Naive thymus-derived CD4-positive, alpha-beta T cell (primary cell): Measurements from ENCODE around the gene S100A6. TPM values are rescaled to one million over a fixed set of nuclear protein-coding genes. Genes with fewer than 3 reads are reported as not detected.

Source experiments
- ATAC-seq: fragments of 150-1000 bp; cut with Tn5 transposase; 2 replicates; pipeline ENCODE4 v1.10.0; 2021; ENCODE audit warnings: mild to moderate bottlenecking, moderate library complexity
- CTCF ChIA-PET: fragments of 350-600 bp; sonication (Branson Sonifier 250); formaldehyde crosslinking; loops from one replicate; lab custom pipeline; 2021; ENCODE audit warnings: antibody characterized with exemption; lab: Charles Lee
- POLR2A ChIA-PET: fragments of 350-600 bp; sonication (Branson Sonifier 250); formaldehyde crosslinking; loops from one replicate; lab custom pipeline; 2021; ENCODE audit warnings: antibody characterized with exemption, inconsistent platforms; lab: Charles Lee
- DNase-seq, 9 donors: peaks; one replicate each; pipeline versions ENCODE4 v3.0.0 to v3.0.0-alpha.2; 2020 to 2022; ENCODE audit warnings: mixed read lengths in 1 of 9
- H3K27ac ChIP-seq: one replicate; pipeline ENCODE4 v1.7.0; 2013; ENCODE audit warnings: mild to moderate bottlenecking, low read depth, low read length, moderate library complexity
- H3K27me3 ChIP-seq, 2 donors: one replicate each; pipeline ENCODE4 v1.7.0; 2013; ENCODE audit warnings: low read length in 2 of 2, mild to moderate bottlenecking in 2 of 2, moderate library complexity in 2 of 2; ENCODE audit not compliant: control insufficient read depth in 2 of 2, insufficient read depth in 2 of 2
- H3K36me3 ChIP-seq, 3 experiments: 1 replicate in 2 of 3; 2 replicates in 1 of 3; pipeline ENCODE4 v1.7.0; 2013; ENCODE audit warnings: low read length in 3 of 3, mild to moderate bottlenecking in 3 of 3, moderate library complexity in 1 of 3; ENCODE audit not compliant: insufficient read depth in 3 of 3, control insufficient read depth in 2 of 3
- H3K4me1 ChIP-seq, 2 donors: one replicate each; pipeline ENCODE4 v1.7.0; 2013; ENCODE audit warnings: low read length in 2 of 2, mild to moderate bottlenecking in 2 of 2, moderate library complexity in 1 of 2; ENCODE audit not compliant: control insufficient read depth in 2 of 2, insufficient read depth in 2 of 2
- H3K4me3 ChIP-seq: 2 replicates; pipeline ENCODE4 v1.7.0; 2013; ENCODE audit warnings: mild to moderate bottlenecking, low read length
- H3K9me3 ChIP-seq, 3 experiments: 1 replicate in 2 of 3; 2 replicates in 1 of 3; pipeline ENCODE4 v1.7.0; 2013; ENCODE audit warnings: low read length in 3 of 3; ENCODE audit not compliant: control insufficient read depth in 2 of 3
- H3K27ac Mint-ChIP-seq, 9 donors: one replicate each; pipeline ENCODE4 v1.8.0; 2020 to 2022; ENCODE audit warnings: mixed read lengths in 9 of 9, mild to moderate bottlenecking in 8 of 9, moderate library complexity in 5 of 9, inconsistent platforms in 2 of 9
- H3K27me3 Mint-ChIP-seq, 5 donors: one replicate each; pipeline ENCODE4 v1.8.0; 2021 to 2022; ENCODE audit warnings: mixed read lengths in 5 of 5, mild to moderate bottlenecking in 1 of 5
- H3K36me3 Mint-ChIP-seq, 5 donors: one replicate each; pipeline ENCODE4 v1.8.0; 2020 to 2022; ENCODE audit warnings: mixed read lengths in 5 of 5, mild to moderate bottlenecking in 3 of 5, inconsistent platforms in 1 of 5
- H3K4me1 Mint-ChIP-seq, 7 donors: one replicate each; pipeline ENCODE4 v1.8.0; 2020 to 2022; ENCODE audit warnings: mixed read lengths in 7 of 7, mild to moderate bottlenecking in 3 of 7, inconsistent platforms in 1 of 7
- H3K4me3 Mint-ChIP-seq, 10 donors: one replicate each; pipeline ENCODE4 v1.8.0; 2020 to 2022; ENCODE audit warnings: mild to moderate bottlenecking in 10 of 10, mixed read lengths in 10 of 10, moderate library complexity in 6 of 10, inconsistent platforms in 2 of 10
- H3K9me3 Mint-ChIP-seq, 11 donors: one replicate each; pipeline ENCODE4 v1.8.0; 2020 to 2022; ENCODE audit warnings: mixed read lengths in 11 of 11, mild to moderate bottlenecking in 4 of 11, inconsistent platforms in 1 of 11, moderate library complexity in 1 of 11
- intact Hi-C, 2 donors: fragments of 100-400 bp; cut with micrococcal nuclease; formaldehyde crosslinking; loops; one replicate each; pipeline ENCODE4 v1.15.1; 2023
- polyA plus RNA-seq, 2 donors: library from polyadenylated mRNA; unstranded; fragments of 300-500 nt; fragmentation: Illumina TruSeq; gene quantifications; one replicate each; pipeline ENCODE4 v1.2.3, GENCODE V29; 2021
- total RNA-seq, 6 experiments: library from RNA in 5 of 6; stranded (reverse) in 5 of 6; gene quantifications; 1 replicate in 5 of 6; 2 replicates in 1 of 6; pipeline ENCODE4 v1.2.3 and lab custom pipeline; 2021 to 2026

S100A6 gene
- total and polyA plus RNA-seq, 7 experiments from 2014 or later: 178 to 568 (median 424) TPM

DNA sequence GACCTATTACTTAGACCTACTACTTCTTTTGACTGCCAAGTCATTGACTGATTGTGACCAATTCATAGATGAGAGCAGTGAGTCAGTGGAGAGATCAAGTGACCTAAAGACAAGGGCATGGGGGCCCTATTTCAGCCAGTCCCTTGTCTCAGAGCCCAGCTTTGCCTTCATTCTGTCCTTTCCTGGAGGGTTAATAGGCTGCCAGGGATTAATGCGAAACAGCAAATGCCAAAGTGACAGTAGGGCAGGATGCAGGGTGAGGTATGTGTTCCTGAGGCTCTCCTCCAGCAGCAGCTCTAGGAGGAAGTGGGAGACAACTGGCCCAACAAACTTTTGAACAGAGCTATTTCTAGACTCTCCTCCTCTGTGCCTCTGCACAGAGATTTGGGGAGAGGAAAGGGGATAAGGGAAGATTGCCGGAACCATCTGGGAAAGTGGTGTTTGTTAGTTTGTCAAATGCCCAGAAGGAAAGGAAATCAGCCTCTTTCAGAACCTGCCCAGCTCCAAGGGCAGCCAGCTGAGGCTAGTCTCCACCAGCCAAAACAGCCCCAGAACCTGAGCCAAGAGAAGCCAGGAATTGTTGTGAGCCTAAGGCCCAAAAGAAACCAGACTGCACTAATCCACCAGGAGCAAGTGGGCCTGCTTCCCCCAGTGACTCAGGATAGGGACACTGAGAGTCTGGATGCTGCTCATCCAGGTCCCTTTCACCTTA lies 18.2 kb upstream of the S100A6 start:
- Histone ChIP-seq H3K36me3 (no peaks in the 10 kb centered on the region), H3K9me3 (no peaks in the 10 kb centered on the region), H3K27me3 (no peaks in the 10 kb centered on the region), H3K4me3 (no peak overlapping the region), H3K27ac (no peak overlapping the region), H3K4me1 (no peaks in the 10 kb centered on the region)
- DNase-seq (no peak), ATAC-seq (peak; percentile 53)
- Mint-ChIP-seq H3K27me3 (no peaks in the 10 kb centered on the region), H3K36me3 (no peaks in the 10 kb centered on the region), H3K4me1 (peaks cover 1 to 24% (median 7%) of the 10 kb centered on the region in 7 donors), H3K9me3 (peaks cover 0 to 1% (median 0%) of the 10 kb centered on the region in 11 donors), H3K27ac (no peak overlapping the region), H3K4me3 (no peak overlapping the region)
- ChIA-PET POLR2A (interaction anchor here (2.7 to 3.2 kb wide), 2 partner anchors 9 to 14 kb away, joined by 10 to 15 read pairs; partner anchors contain the start of genes S100A4 and S100A5), CTCF (interaction anchor here (1.1 kb wide), 1 partner anchor 19 kb away, joined by 3 read pairs; no protein-coding TSS in a partner anchor)
- intact Hi-C loops: no loop called here

DNA sequence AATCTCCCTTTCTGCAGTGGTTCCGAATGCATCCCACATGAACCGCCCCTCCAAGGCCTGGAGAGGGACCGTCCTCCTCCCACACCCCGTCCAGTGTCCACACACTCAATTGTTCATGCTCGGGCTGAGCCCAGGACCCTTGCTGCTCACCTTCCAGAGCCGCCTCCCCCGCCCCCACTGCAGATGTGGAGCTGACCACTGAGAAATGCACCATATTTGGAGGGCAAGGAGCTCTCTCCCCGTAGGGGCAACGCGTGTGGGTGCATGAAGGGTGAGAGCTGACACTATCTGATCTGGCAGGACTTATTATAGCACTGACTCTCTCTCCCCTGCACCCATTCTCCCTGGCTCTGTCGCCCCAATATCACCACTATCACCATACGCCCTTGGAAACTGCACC lies 17.3 kb upstream of the S100A6 start:
- H3K27ac Mint-ChIP-seq: no peak overlapping the region
- H3K36me3 ChIP-seq: no peaks in the 10 kb centered on the region
- DNase-seq (no peak), ATAC-seq (no peak)
- H3K27ac ChIP-seq: no peak overlapping the region
- CTCF ChIA-PET: interaction anchor here (1.3 kb wide), 1 partner anchor 20 kb away, joined by 4 read pairs; no protein-coding TSS in a partner anchor
- no peaks in the 10 kb centered on the region for H3K4me1 ChIP-seq
- H3K4me3 Mint-ChIP-seq: no peak overlapping the region
- H3K27me3 Mint-ChIP-seq: no peaks in the 10 kb centered on the region
- no peaks in the 10 kb centered on the region for H3K9me3 ChIP-seq
- intact Hi-C loops: no loop called here
- H3K9me3 Mint-ChIP-seq: peaks cover 0 to 1% (median 0%) of the 10 kb centered on the region in 11 donors
- no peak overlapping the region for H3K4me3 ChIP-seq
- peaks cover 8 to 33% (median 13%) of the 10 kb centered on the region in 7 donors for H3K4me1 Mint-ChIP-seq
- no peaks in the 10 kb centered on the region for H3K27me3 ChIP-seq
- POLR2A ChIA-PET: interaction anchor here (2.7 to 3.2 kb wide), 2 partner anchors 8 to 13 kb away, joined by 10 to 15 read pairs; partner anchors contain the start of genes S100A4 and S100A5
- no peaks in the 10 kb centered on the region for H3K36me3 Mint-ChIP-seq

DNA sequence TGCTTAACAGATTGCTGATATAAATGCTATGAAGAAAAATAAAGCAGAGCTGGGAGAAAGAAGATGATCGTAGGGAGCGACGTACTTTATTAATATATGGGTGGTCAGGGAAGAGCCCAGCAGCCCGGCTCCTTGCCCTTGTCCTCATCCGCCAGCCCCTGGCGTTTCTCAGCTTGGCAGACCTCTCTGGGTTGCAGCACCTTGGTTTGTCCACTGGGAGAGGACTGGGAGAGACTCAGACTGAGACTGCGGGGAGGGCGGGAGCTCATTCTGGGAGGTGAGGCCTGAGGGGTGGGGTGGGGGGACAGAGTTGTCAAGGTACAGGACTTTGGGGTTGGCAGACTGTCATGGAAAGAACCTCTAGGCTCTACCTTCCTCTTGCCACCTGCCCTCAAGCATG lies 16.5 kb upstream of the S100A6 start:
- Mint-ChIP-seq H3K4me1 (peaks cover 9 to 40% (median 15%) of the 10 kb centered on the region in 7 donors), H3K4me3 (no peak overlapping the region), H3K27ac (no peak overlapping the region), H3K36me3 (no peaks in the 10 kb centered on the region), H3K9me3 (peaks cover 0 to 1% (median 0%) of the 10 kb centered on the region in 11 donors), H3K27me3 (no peaks in the 10 kb centered on the region)
- POLR2A ChIA-PET: interaction anchor here (1.9 to 2.7 kb wide), 3 partner anchors 9 to 18 kb away, joined by 4 to 28 read pairs (median 10); partner anchors contain the start of genes S100A5 and S100A6
- H3K27ac ChIP-seq: no peak overlapping the region
- intact Hi-C loops: no loop called here
- H3K9me3 ChIP-seq: no peaks in the 10 kb centered on the region
- no peaks in the 10 kb centered on the region for H3K4me1 ChIP-seq
- CTCF ChIA-PET: interaction anchor here (1.3 to 2.3 kb wide), 2 partner anchors 19 kb away, joined by 4 to 7 read pairs; no protein-coding TSS in a partner anchor
- no peak for DNase-seq
- no peak for ATAC-seq
- H3K27me3 ChIP-seq: no peaks in the 10 kb centered on the region
- no peaks in the 10 kb centered on the region for H3K36me3 ChIP-seq
- H3K4me3 ChIP-seq: no peak overlapping the region

DNA sequence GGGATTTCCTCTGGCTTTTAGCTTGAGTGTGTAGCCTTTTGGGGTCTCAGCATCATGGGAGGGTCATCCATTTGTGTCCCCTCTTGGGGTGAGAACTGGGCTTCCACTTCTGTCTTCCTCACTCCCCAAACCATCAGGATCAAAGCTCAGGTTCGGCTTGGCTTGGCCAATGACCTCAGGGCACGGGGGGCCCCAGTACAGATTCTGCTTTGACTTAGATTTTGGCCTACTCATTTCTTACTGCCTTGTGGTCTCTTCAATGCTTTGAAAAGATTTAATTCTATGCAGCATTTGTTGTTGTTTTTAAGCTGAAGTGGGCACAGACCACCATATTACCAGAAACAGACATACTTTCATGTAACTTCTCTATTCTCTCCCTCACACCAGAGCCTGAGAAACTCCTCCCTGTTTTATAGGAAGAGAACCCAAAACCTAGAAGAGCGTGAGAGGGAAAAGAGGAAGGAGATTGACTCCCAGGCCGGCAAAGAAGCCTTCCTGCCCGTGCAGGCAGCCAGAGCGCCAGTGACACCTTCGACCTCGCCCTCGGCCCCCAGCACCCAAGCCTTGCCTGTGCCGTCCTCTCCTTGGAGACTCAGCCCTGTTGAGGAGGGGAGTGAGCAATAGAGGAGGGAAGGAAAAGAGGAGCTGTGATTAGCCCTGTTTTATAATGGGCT lies 15.2 kb upstream of the S100A6 start:
- ChIA-PET CTCF (interaction anchor here (0.9 to 2.3 kb wide), 5 partner anchors 10 to 19 kb away, joined by 3 to 7 read pairs (median 5); partner anchors contain the start of genes S100A5 and S100A6), POLR2A (interaction anchor here (0.8 to 2.7 kb wide), 4 partner anchors 10 to 225 kb away, joined by 3 to 28 read pairs (median 4); partner anchors contain the start of genes S100A5 and S100A6)

DNA sequence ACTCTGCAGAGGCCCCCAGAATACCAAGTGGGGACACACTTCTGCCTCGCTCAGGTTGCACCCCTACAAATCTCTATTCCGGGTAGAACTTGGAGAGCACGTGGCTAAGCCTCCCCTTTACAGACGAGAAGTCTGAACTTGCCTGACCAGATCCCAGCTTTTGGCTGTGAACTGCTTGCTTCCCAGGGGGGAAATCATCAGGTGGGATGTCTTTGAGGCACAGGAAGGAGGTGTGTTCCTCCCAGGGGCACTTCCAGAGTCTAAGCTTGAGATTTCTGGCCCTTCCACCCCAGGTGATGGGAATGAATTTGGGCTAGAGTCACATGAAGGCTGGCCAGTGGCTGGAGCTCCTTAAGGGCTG lies 14.6 kb upstream of the S100A6 start:
- no peak overlapping the region for H3K4me3 Mint-ChIP-seq
- H3K36me3 ChIP-seq: no peaks in the 10 kb centered on the region
- H3K27me3 Mint-ChIP-seq: no peaks in the 10 kb centered on the region
- no peak overlapping the region for H3K4me3 ChIP-seq
- H3K4me1 Mint-ChIP-seq: peaks cover 23 to 47% (median 29%) of the 10 kb centered on the region in 7 donors
- H3K36me3 Mint-ChIP-seq: peaks cover 0 to 2% (median 0%) of the 10 kb centered on the region in 5 donors
- peaks cover 5 to 19% of the 10 kb centered on the region in 2 donors for H3K4me1 ChIP-seq
- intact Hi-C loops: no loop called here
- DNase-seq (no peak), ATAC-seq (no peak)
- no peaks in the 10 kb centered on the region for H3K27me3 ChIP-seq
- POLR2A ChIA-PET: interaction anchor here (1.0 to 2.7 kb wide), 2 partner anchors 10 to 16 kb away, joined by 4 to 28 read pairs; partner anchors contain the start of genes S100A5 and S100A6
- H3K27ac ChIP-seq: no peak overlapping the region
- CTCF ChIA-PET: interaction anchor here (0.9 to 2.3 kb wide), 5 partner anchors 10 to 18 kb away, joined by 3 to 7 read pairs (median 5); partner anchors contain the start of genes S100A5 and S100A6
- H3K27ac Mint-ChIP-seq: peak overlapping the region in 2 of 9 donors; percentile 17 to 61
- peaks cover 0 to 1% (median 0%) of the 10 kb centered on the region in 11 donors for H3K9me3 Mint-ChIP-seq
- H3K9me3 ChIP-seq: no peaks in the 10 kb centered on the region

More for the DNA sequence above, 15.2 kb upstream of the S100A6 start:
- Histone ChIP-seq H3K36me3 (no peaks in the 10 kb centered on the region), H3K4me3 (no peak overlapping the region), H3K27ac (no peak overlapping the region), H3K4me1 (peaks cover 5 to 13% of the 10 kb centered on the region in 2 donors), H3K27me3 (no peaks in the 10 kb centered on the region), H3K9me3 (no peaks in the 10 kb centered on the region)
- peaks cover 17 to 42% (median 23%) of the 10 kb centered on the region in 7 donors for H3K4me1 Mint-ChIP-seq
- peaks cover 0 to 1% (median 0%) of the 10 kb centered on the region in 11 donors for H3K9me3 Mint-ChIP-seq
- peak overlapping the region in 2 of 9 donors; percentile 8 to 61 for H3K27ac Mint-ChIP-seq
- H3K36me3 Mint-ChIP-seq: no peaks in the 10 kb centered on the region
- H3K27me3 Mint-ChIP-seq: no peaks in the 10 kb centered on the region
- DNase-seq: no peak
- no peak overlapping the region for H3K4me3 Mint-ChIP-seq
- peak; percentile 65 for ATAC-seq
- intact Hi-C loops: no loop called here
